T-cell (primary cell): ENCODE measurements around the gene DEAF1. TPM values are rescaled to one million over a fixed set of nuclear protein-coding genes. Genes with fewer than 3 reads are reported as not detected.

Source experiments
- ATAC-seq, 4 experiments: fragments of 200-7000 bp in 3 of 4; fragments of 150-1000 bp in 1 of 4; cut with Tn5 transposase; replicated peaks in 1 of 4; 1 replicate in 3 of 4; 2 replicates in 1 of 4; pipeline ENCODE4 v1.10.0; 2021; ENCODE audit warnings: moderate library complexity in 3 of 4, mild to moderate bottlenecking in 2 of 4, moderate number of reproducible peaks in 1 of 4
- CTCF ChIA-PET, 2 donors: fragments of 300-600 bp; sonication (Branson Sonifier 250); formaldehyde crosslinking; loops; one replicate each; lab custom pipeline; 2022; ENCODE audit warnings: antibody characterized with exemption in 2 of 2; lab: Charles Lee
- POLR2A ChIA-PET, 2 donors: fragments of 300-600 bp; sonication (Branson Sonifier 250); formaldehyde crosslinking; loops; one replicate each; lab custom pipeline; 2022; ENCODE audit warnings: antibody characterized with exemption in 2 of 2; lab: Charles Lee
- DNase-seq, 35 experiments: peaks; one replicate each; pipeline versions ENCODE4 v3.0.0 to v3.0.0-alpha.2; 2013 to 2023
- H3K27ac ChIP-seq: one replicate; pipeline ENCODE4 v1.5.1; 2013; ENCODE audit warnings: low read length
- H3K27me3 ChIP-seq, 2 experiments: replicated peaks in 1 of 2; 1 replicate in 1 of 2; 2 replicates in 1 of 2; pipeline versions ENCODE4 v1.6.1 to v1.7.0; 2013; ENCODE audit warnings: low read length in 1 of 2, mixed read lengths in 1 of 2; ENCODE audit not compliant: control insufficient read depth in 2 of 2, insufficient read depth in 2 of 2; ENCODE audit errors: extremely low read depth in 1 of 2
- H3K36me3 ChIP-seq, 2 donors: 1 replicate in 1 of 2; 2 replicates in 1 of 2; pipeline versions ENCODE4 v1.6.1 to v1.7.0; 2013; ENCODE audit warnings: low read length in 1 of 2; ENCODE audit not compliant: control insufficient read depth in 2 of 2, insufficient read depth in 1 of 2; ENCODE audit errors: extremely low read depth in 1 of 2
- H3K4me1 ChIP-seq, 2 experiments: 1 replicate in 1 of 2; 2 replicates in 1 of 2; pipeline versions ENCODE4 v1.6.1 to v1.7.0; 2013; ENCODE audit warnings: low read length in 2 of 2, mixed read lengths in 1 of 2; ENCODE audit not compliant: insufficient read depth in 2 of 2, control insufficient read depth in 1 of 2; ENCODE audit errors: extremely low read depth in 1 of 2
- H3K4me3 ChIP-seq, 2 donors: 1 replicate in 1 of 2; 2 replicates in 1 of 2; pipeline versions ENCODE4 v1.5.1 to v1.7.0; 2013; ENCODE audit warnings: mild to moderate bottlenecking in 2 of 2, low read length in 1 of 2, moderate library complexity in 1 of 2; ENCODE audit not compliant: control insufficient read depth in 1 of 2; ENCODE audit errors: extremely low read depth in 1 of 2
- H3K9me3 ChIP-seq: 2 replicates; pipeline ENCODE4 v1.7.0; 2013
- H3K27ac Mint-ChIP-seq, 2 donors: one replicate each; pipeline ENCODE4 v1.8.0; 2020 to 2021; ENCODE audit warnings: mild to moderate bottlenecking in 2 of 2, mixed read lengths in 2 of 2
- H3K27me3 Mint-ChIP-seq, 2 donors: one replicate each; pipeline ENCODE4 v1.8.0; 2021 to 2022; ENCODE audit warnings: mixed read lengths in 2 of 2
- H3K36me3 Mint-ChIP-seq: one replicate; pipeline ENCODE4 v1.8.0; 2021; ENCODE audit warnings: mixed read lengths
- H3K4me1 Mint-ChIP-seq, 3 donors: one replicate each; pipeline ENCODE4 v1.8.0; 2020 to 2022; ENCODE audit warnings: mixed read lengths in 3 of 3, mild to moderate bottlenecking in 1 of 3
- H3K4me3 Mint-ChIP-seq, 3 donors: one replicate each; pipeline ENCODE4 v1.8.0; 2020 to 2022; ENCODE audit warnings: mild to moderate bottlenecking in 3 of 3, mixed read lengths in 3 of 3, moderate library complexity in 3 of 3
- H3K9me3 Mint-ChIP-seq, 3 donors: one replicate each; pipeline ENCODE4 v1.8.0; 2020 to 2022; ENCODE audit warnings: mixed read lengths in 3 of 3
- WGBS: methylation state at CpG from one replicate; pipeline ENCODE4 v1.1.5; 2013; ENCODE audit warnings: missing lambda C conversion rate; ENCODE audit not compliant: insufficient coverage; 5-methylcytosine and 5-hydroxymethylcytosine counted together
- total RNA-seq, 35 experiments: library from RNA in 6 of 35; stranded (reverse) in 6 of 35; fragments of 120-200 nt in 1 of 35; gene quantifications; one replicate each; pipeline versions ENCODE4 v1.2.1 to v1.2.4 and lab custom pipeline; 2013 to 2026

Gene DEAF1
- total RNA-seq, 5 donors from 2014 or later (not counting 1 experiment from before 2014, with no cell fraction given): 55.8 to 121 (median 57.3) TPM

DNA sequence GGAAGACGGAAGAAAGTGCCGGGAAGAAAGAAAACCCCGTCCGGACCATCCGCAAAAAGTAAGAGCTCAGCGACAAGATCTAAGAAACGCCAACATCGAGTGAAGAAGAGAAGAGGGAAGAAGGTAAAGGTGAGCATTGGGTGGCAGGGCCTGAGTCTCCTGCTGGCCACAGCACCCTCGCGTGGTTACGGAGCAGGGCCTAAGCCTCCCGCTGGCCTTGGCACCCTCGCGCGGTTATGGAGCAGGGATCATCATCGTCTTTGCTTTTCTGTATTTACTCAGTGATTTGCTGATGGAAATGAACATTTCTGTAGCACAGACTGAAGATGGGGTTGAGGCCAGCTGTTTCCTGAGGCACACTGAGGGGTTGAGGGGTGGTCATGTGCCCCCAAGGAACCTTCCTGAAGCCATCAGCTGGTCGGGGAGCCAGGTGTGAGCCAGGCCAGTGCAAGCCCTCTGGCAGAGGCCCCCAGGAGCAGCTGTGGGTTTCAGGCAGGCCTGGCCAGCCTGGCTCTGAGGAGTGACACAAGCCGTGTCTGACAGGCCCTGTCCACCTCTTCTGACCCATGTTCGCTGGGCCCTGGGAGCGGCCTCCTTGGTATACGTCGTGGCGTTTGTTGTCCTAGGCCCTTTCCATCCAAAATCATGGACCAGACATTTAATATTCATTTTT lies 93.3 kb downstream of the DEAF1 start:
- POLR2A ChIA-PET: interaction anchor here in 1 of 2 donors (0.7 kb wide), 1 partner anchor 356 kb away, joined by 6 read pairs; no protein-coding TSS in a partner anchor
- no peak for ATAC-seq
- no peak overlapping the region for H3K27ac ChIP-seq
- peaks cover 37 to 81% of the 10 kb centered on the region in 2 donors for H3K36me3 ChIP-seq
- CTCF ChIA-PET: interaction anchor here in 1 of 2 donors (0.7 kb wide), 1 partner anchor 1958 kb away, joined by 5 read pairs; no protein-coding TSS in a partner anchor
- no peaks in the 10 kb centered on the region for H3K9me3 ChIP-seq
- Mint-ChIP-seq H3K4me3 (no peak overlapping the region), H3K9me3 (no peaks in the 10 kb centered on the region), H3K4me1 (no peaks in the 10 kb centered on the region), H3K27me3 (no peaks in the 10 kb centered on the region), H3K27ac (no peak overlapping the region), H3K36me3 (peaks cover 33% of the 10 kb centered on the region)
- no peak for DNase-seq
- H3K27me3 ChIP-seq: no peaks in the 10 kb centered on the region
- 96% methylated on average over 13 of the region's 23 CpGs for WGBS
- H3K4me1 ChIP-seq: peaks cover 0 to under 1% of the 10 kb centered on the region in 2 experiments
- no peak overlapping the region for H3K4me3 ChIP-seq

GRCh38 chr11:598005-598680 lies 96.9 kb downstream of the DEAF1 start:
- ATAC-seq: no peak
- no peak for DNase-seq
- ChIA-PET CTCF (no interaction called here), POLR2A (no interaction called here)
- no peaks in the 10 kb centered on the region for H3K27me3 ChIP-seq
- 96% methylated on average over 22 of the region's 30 CpGs for WGBS
- peaks cover 45 to 81% of the 10 kb centered on the region in 2 donors for H3K36me3 ChIP-seq
- Mint-ChIP-seq H3K4me1 (peaks cover 0 to 9% (median 8%) of the 10 kb centered on the region in 3 donors), H3K9me3 (no peaks in the 10 kb centered on the region), H3K36me3 (peaks cover 25% of the 10 kb centered on the region), H3K27me3 (no peaks in the 10 kb centered on the region), H3K4me3 (no peak overlapping the region), H3K27ac (no peak overlapping the region)
- no peaks in the 10 kb centered on the region for H3K9me3 ChIP-seq
- no peak overlapping the region for H3K4me3 ChIP-seq
- no peak overlapping the region for H3K27ac ChIP-seq
- peaks cover 0 to 11% of the 10 kb centered on the region in 2 experiments for H3K4me1 ChIP-seq

DNA sequence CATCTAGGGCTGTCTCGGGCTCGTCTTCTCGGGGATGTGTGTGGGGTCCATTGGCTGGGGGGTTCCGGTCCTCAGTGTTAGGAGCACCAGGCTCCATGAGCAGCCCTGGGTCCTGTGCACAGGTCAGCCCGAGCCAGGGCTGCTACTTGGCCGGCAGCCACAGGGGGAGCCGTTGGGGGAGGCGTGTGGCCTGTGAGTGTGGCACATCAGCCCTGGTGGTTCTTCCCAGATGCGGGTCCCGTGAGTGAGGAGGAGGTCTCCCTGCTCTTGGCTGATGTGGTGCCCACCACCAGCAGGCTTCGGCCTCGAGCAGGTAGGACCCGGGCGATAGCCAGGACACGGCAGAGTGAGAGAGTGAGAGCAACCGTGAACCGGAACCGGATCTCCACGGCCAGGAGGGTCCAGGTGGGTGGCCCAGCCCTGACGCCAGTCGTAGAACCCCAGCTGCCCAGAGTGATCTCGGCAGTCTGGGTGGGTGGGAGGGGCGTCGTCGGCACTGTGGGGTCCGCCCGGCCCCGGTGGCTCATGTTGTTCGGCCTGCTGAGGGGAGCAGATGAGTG lies 97.8 kb downstream of the DEAF1 start:
- Mint-ChIP-seq H3K27me3 (no peaks in the 10 kb centered on the region), H3K36me3 (peaks cover 31% of the 10 kb centered on the region), H3K27ac (peak overlapping the region in 1 of 2 donors; percentile 39), H3K4me1 (peaks cover 0 to 9% (median 8%) of the 10 kb centered on the region in 3 donors), H3K9me3 (no peaks in the 10 kb centered on the region), H3K4me3 (no peak overlapping the region)
- DNase-seq: no peak
- Histone ChIP-seq H3K4me1 (peaks cover 0 to 11% of the 10 kb centered on the region in 2 experiments), H3K36me3 (peaks cover 48 to 85% of the 10 kb centered on the region in 2 donors), H3K27me3 (no peaks in the 10 kb centered on the region), H3K4me3 (no peak overlapping the region), H3K9me3 (no peaks in the 10 kb centered on the region), H3K27ac (no peak overlapping the region)
- POLR2A ChIA-PET: no interaction called here
- ATAC-seq: peak in 2 of 4 experiments; percentile 24 to 28
- CTCF ChIA-PET: no interaction called here
- 95% methylated on average over 21 of the region's 29 CpGs for WGBS

- ChIA-PET CTCF (no interaction called here), POLR2A (no interaction called here)
- Mint-ChIP-seq H3K36me3 (peaks cover 28% of the 10 kb centered on the region), H3K4me1 (peaks cover 0 to 9% (median 8%) of the 10 kb centered on the region in 3 donors), H3K27ac (peak overlapping the region in 1 of 2 donors; percentile 75), H3K4me3 (no peak overlapping the region), H3K27me3 (no peaks in the 10 kb centered on the region), H3K9me3 (no peaks in the 10 kb centered on the region)
- H3K36me3 ChIP-seq: peaks cover 43 to 82% of the 10 kb centered on the region in 2 donors
- H3K9me3 ChIP-seq: no peaks in the 10 kb centered on the region
- ATAC-seq (peak in 1 of 4 experiments; percentile 36), DNase-seq (no peak)
- no peak overlapping the region for H3K4me3 ChIP-seq
- no peak overlapping the region for H3K27ac ChIP-seq
- H3K4me1 ChIP-seq: peaks cover 0 to 11% of the 10 kb centered on the region in 2 experiments
- H3K27me3 ChIP-seq: no peaks in the 10 kb centered on the region
- WGBS: 76% methylated on average over 7 of the region's 10 CpGs
Measured at GRCh38 chr11:596374-596773, 98.6 kb downstream of the DEAF1 start.

- H3K9me3 ChIP-seq: no peaks in the 10 kb centered on the region
- Mint-ChIP-seq H3K27me3 (no peaks in the 10 kb centered on the region), H3K27ac (no peak overlapping the region), H3K9me3 (no peaks in the 10 kb centered on the region), H3K4me3 (no peak overlapping the region), H3K4me1 (peaks cover 0 to 9% (median 8%) of the 10 kb centered on the region in 3 donors), H3K36me3 (peaks cover 26% of the 10 kb centered on the region)
- CTCF ChIA-PET: no interaction called here
- H3K27ac ChIP-seq: no peak overlapping the region
- POLR2A ChIA-PET: no interaction called here
- H3K4me3 ChIP-seq: no peak overlapping the region
- peaks cover 0 to 11% of the 10 kb centered on the region in 2 experiments for H3K4me1 ChIP-seq
- H3K27me3 ChIP-seq: no peaks in the 10 kb centered on the region
- no peak for DNase-seq
- WGBS: 95% methylated on average over 6 of the region's 10 CpGs
- peaks cover 36 to 85% of the 10 kb centered on the region in 2 donors for H3K36me3 ChIP-seq
- ATAC-seq: no peak
Measured at GRCh38 chr11:595400-595799, 99.6 kb downstream of the DEAF1 start.
